WTC11 (cell line): ENCODE data around the gene SDS. TPM values are rescaled to one million over a fixed set of nuclear protein-coding genes. Genes with fewer than 3 reads are reported as not detected.

ENCODE experiments used
- ATAC-seq: fragments of 200-7000 bp; cut with Tn5 transposase; 2 replicates; pipeline ENCODE4 v1.10.0; 2021; ENCODE audit warnings: mild to moderate bottlenecking, moderate library complexity
- CTCF ChIA-PET: fragments of 300-600 bp; sonication (Branson Sonifier 250); formaldehyde crosslinking; loops from one replicate; lab custom pipeline; 2021; ENCODE audit warnings: antibody characterized with exemption; lab: Charles Lee
- POLR2A ChIA-PET: fragments of 350-600 bp; sonication (Branson Sonifier 250); formaldehyde crosslinking; loops from one replicate; lab custom pipeline; 2021; ENCODE audit warnings: antibody characterized with exemption; lab: Charles Lee
- DNase-seq: peaks from one replicate; pipeline ENCODE4 v3.0.0; 2021; ENCODE audit warnings: low spot score
- H3K27ac Mint-ChIP-seq: 2 replicates; pipeline ENCODE4 v1.8.0; 2021; ENCODE audit warnings: mixed read lengths
- H3K27me3 Mint-ChIP-seq: 2 replicates; pipeline ENCODE4 v1.8.0; 2021; ENCODE audit warnings: low read depth, mild to moderate bottlenecking, moderate library complexity, mixed read lengths
- H3K36me3 Mint-ChIP-seq: 2 replicates; pipeline ENCODE4 v1.8.0; 2021; ENCODE audit warnings: mixed read lengths
- H3K4me1 Mint-ChIP-seq: 2 replicates; pipeline ENCODE4 v1.8.0; 2022; ENCODE audit warnings: mixed read lengths
- H3K4me3 Mint-ChIP-seq: 2 replicates; pipeline ENCODE4 v1.8.0; 2021; ENCODE audit warnings: mild to moderate bottlenecking, moderate library complexity, mixed read lengths
- H3K9me3 Mint-ChIP-seq: 2 replicates; pipeline ENCODE4 v1.8.0; 2021; ENCODE audit warnings: mixed read lengths
- AFF4 ChIP-seq: sonication (generic); formaldehyde crosslinking; IDR thresholded peaks from 2 replicates; pipeline ENCODE4 v1.8.1; 2023; ENCODE audit warnings: mild to moderate bottlenecking, missing genetic modification reagents, borderline replicate concordance
- EMX1 ChIP-seq: fragments of 250-450 bp; sonication (Bioruptor Pico); IDR thresholded peaks from 2 replicates; pipeline ENCODE4 v1.8.0; 2021; ENCODE audit warnings: mild to moderate bottlenecking
- FOXP4 ChIP-seq: sonication (generic); formaldehyde crosslinking; IDR thresholded peaks from 2 replicates; pipeline ENCODE4 v1.8.0; 2022; ENCODE audit warnings: mild to moderate bottlenecking, missing genetic modification reagents
- KAT7 ChIP-seq: sonication (generic); formaldehyde crosslinking; IDR thresholded peaks from 2 replicates; pipeline ENCODE4 v1.8.1; 2023; ENCODE audit warnings: missing genetic modification reagents, mild to moderate bottlenecking, borderline replicate concordance
- NFATC4 ChIP-seq: fragments of 250-450 bp; sonication (Bioruptor Pico); IDR thresholded peaks from 2 replicates; pipeline ENCODE4 v1.9.0; 2021; ENCODE audit warnings: mild to moderate bottlenecking
- NFE2L1 ChIP-seq: sonication (generic); formaldehyde crosslinking; IDR thresholded peaks from 2 replicates; pipeline ENCODE4 v1.8.1; 2023; ENCODE audit warnings: missing genetic modification reagents
- PRDM15 ChIP-seq: sonication (generic); formaldehyde crosslinking; IDR thresholded peaks from 2 replicates; pipeline ENCODE4 v1.8.0; 2022; ENCODE audit warnings: missing genetic modification reagents
- PREB ChIP-seq: sonication (generic); formaldehyde crosslinking; IDR thresholded peaks from 2 replicates; pipeline ENCODE4 v1.8.1; 2022; ENCODE audit warnings: mild to moderate bottlenecking, missing genetic modification reagents, moderate library complexity, borderline replicate concordance
- SMAD4 ChIP-seq: sonication (generic); formaldehyde crosslinking; IDR thresholded peaks from 2 replicates; pipeline ENCODE4 v1.8.0; 2022; ENCODE audit warnings: mild to moderate bottlenecking, missing genetic modification reagents
- SOX15 ChIP-seq: fragments of 250-450 bp; sonication (Bioruptor Pico); IDR thresholded peaks from 2 replicates; pipeline ENCODE4 v1.9.0; 2021; ENCODE audit warnings: mild to moderate bottlenecking
- TCF7 ChIP-seq: sonication (generic); formaldehyde crosslinking; IDR thresholded peaks from 2 replicates; pipeline ENCODE4 v1.8.0; 2022; ENCODE audit warnings: mild to moderate bottlenecking, low read depth, missing genetic modification reagents, moderate library complexity
- TEAD1 ChIP-seq: sonication (generic); formaldehyde crosslinking; IDR thresholded peaks from 2 replicates; pipeline ENCODE4 v1.8.0; 2022; ENCODE audit warnings: mild to moderate bottlenecking, missing genetic modification reagents
- ZBTB21 ChIP-seq: sonication (generic); formaldehyde crosslinking; IDR thresholded peaks from 2 replicates; pipeline ENCODE4 v1.8.1; 2023; ENCODE audit warnings: mild to moderate bottlenecking, missing genetic modification reagents, borderline replicate concordance
- ZNF671 ChIP-seq: fragments of 250-450 bp; sonication (Bioruptor Pico); IDR thresholded peaks from 2 replicates; pipeline ENCODE4 v1.8.0; 2021; ENCODE audit warnings: mild to moderate bottlenecking
- total RNA-seq: library from RNA; stranded (reverse); gene quantifications from 3 replicates; pipeline ENCODE4 v1.2.3, GENCODE V29; 2021
- TF ChIP-seq, protein P1 (sequence below): sonication (generic); formaldehyde crosslinking; IDR thresholded peaks from 2 replicates; pipeline ENCODE4 v1.8.1; 2022; ENCODE audit warnings: low read depth, mild to moderate bottlenecking, moderate library complexity, missing genetic modification reagents, borderline replicate concordance

SDS gene
- total RNA-seq, 1 experiment from 2014 or later: 0.31 TPM

- ATAC-seq: peak; percentile 63
- H3K4me1 Mint-ChIP-seq: peaks cover 16% of the 10 kb centered on the region
- TF ChIP-seq AFF4 (no peak), ZBTB21 (CRISPR knock-in tag) (no peak), SMAD4 (CRISPR knock-in tag) (no peak)
- TF ChIP-seq, all 79 proteins: peak for 0
- Mint-ChIP-seq H3K27ac (no peak overlapping the region), H3K27me3 (no peaks in the 10 kb centered on the region), H3K4me3 (no peak overlapping the region), H3K36me3 (no peaks in the 10 kb centered on the region), H3K9me3 (no peaks in the 10 kb centered on the region)
- CTCF ChIA-PET: interaction anchor here (1.0 to 2.6 kb wide), 2 partner anchors 9 to 78 kb away, joined by 5 to 16 read pairs; no protein-coding TSS in a partner anchor
- no peak for DNase-seq
- POLR2A ChIA-PET: no interaction called here
These were observed 56.6 kb downstream of the SDS start for GRCh38 chr12:113347107-113347506.

- no peak for ATAC-seq
- Mint-ChIP-seq H3K27me3 (no peaks in the 10 kb centered on the region), H3K9me3 (no peaks in the 10 kb centered on the region), H3K4me1 (peaks cover 16% of the 10 kb centered on the region), H3K36me3 (no peaks in the 10 kb centered on the region), H3K27ac (no peak overlapping the region), H3K4me3 (no peak overlapping the region)
- ChIA-PET CTCF (no interaction called here), POLR2A (no interaction called here)
- no peak for DNase-seq
- TF ChIP-seq TCF7 (no peak), KAT7 (no peak), NFATC4 (CRISPR knock-in tag) (no peak), PREB (CRISPR knock-in tag) (no peak), TEAD1 (CRISPR knock-in tag) (no peak), SOX15 (CRISPR knock-in tag) (no peak), ZNF671 (CRISPR knock-in tag) (no peak)
These were observed 57.3 kb downstream of the SDS start for GRCh38 chr12:113346353-113346752.

GRCh38 chr12:113345318-113345717 is 58.4 kb downstream of the SDS start:
- peaks cover 16% of the 10 kb centered on the region for H3K4me1 Mint-ChIP-seq
- H3K4me3 Mint-ChIP-seq: no peak overlapping the region
- ChIA-PET CTCF (interaction anchor here (0.7 kb wide), 2 partner anchors 593 to 663 kb away, joined by 3 read pairs; no protein-coding TSS in a partner anchor), POLR2A (no interaction called here)
- no peaks in the 10 kb centered on the region for H3K27me3 Mint-ChIP-seq
- ATAC-seq (no peak), DNase-seq (no peak)
- no peaks in the 10 kb centered on the region for H3K36me3 Mint-ChIP-seq
- no peaks in the 10 kb centered on the region for H3K9me3 Mint-ChIP-seq
- no peak for TF ChIP-seq FOXP4 (CRISPR knock-in tag)
- TF ChIP-seq NFE2L1 (CRISPR knock-in tag): no peak
- no peak for TF ChIP-seq EMX1
- no peak for TF ChIP-seq KAT7
- TF ChIP-seq PRDM15: no peak
- TF ChIP-seq, protein P1, sequence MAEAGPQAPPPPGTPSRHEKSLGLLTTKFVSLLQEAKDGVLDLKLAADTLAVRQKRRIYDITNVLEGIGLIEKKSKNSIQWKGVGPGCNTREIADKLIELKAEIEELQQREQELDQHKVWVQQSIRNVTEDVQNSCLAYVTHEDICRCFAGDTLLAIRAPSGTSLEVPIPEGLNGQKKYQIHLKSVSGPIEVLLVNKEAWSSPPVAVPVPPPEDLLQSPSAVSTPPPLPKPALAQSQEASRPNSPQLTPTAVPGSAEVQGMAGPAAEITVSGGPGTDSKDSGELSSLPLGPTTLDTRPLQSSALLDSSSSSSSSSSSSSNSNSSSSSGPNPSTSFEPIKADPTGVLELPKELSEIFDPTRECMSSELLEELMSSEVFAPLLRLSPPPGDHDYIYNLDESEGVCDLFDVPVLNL (CRISPR knock-in tag): no peak
- H3K27ac Mint-ChIP-seq: no peak overlapping the region
